ENCODE measurements around the gene GPC6. TPM values are rescaled to one million over a fixed set of nuclear protein-coding genes. Genes with fewer than 3 reads are reported as not detected.

Gene GPC6
- total RNA-seq, 2 donors from 2014 or later, result 1.6 to 4.0 TPM

- Histone ChIP-seq H3K4me1 (no peaks in the 10 kb centered on the region), H3K9me3 (no peaks in the 10 kb centered on the region), H3K4me3 (no peak overlapping the region), H3K27ac (no peak overlapping the region), H3K36me3 (replicated peaks in 1 of 2; ENCODE audit: insufficient read depth in 1 of 2, low read depth in 2 of 2) (no peaks in the 10 kb centered on the region), H3K27me3 (no peaks in the 10 kb centered on the region)
- DNase-seq (no peak), ATAC-seq (no peak)
- WGBS, 2 donors, result 64 to 70% methylated on average over 4 of the region's 4 CpGs
- intact Hi-C loops (cut with DNase I), result no loop called here
- TF ChIP-seq CTCF (IDR thresholded peaks at IDR 0.05) (no peak), POLR2A (IDR thresholded peaks at IDR 0.05) (no peak)
These were observed 829.9 kb downstream of the GPC6 start for GRCh38 chr13:94056362-94056990.

- no peak for ATAC-seq
- Histone ChIP-seq H3K4me1 (no peaks in the 10 kb centered on the region), H3K36me3 (replicated peaks in 1 of 2; ENCODE audit: insufficient read depth in 1 of 2, low read depth in 2 of 2) (no peaks in the 10 kb centered on the region), H3K27ac (no peak overlapping the region), H3K9me3 (no peaks in the 10 kb centered on the region), H3K27me3 (no peaks in the 10 kb centered on the region), H3K4me3 (no peak overlapping the region)
- DNase-seq, result no peak
- WGBS, 2 donors, result 67 to 84% methylated on average over 2 of the region's 2 CpGs
- TF ChIP-seq CTCF (IDR thresholded peaks at IDR 0.05), result no peak
- no peak for TF ChIP-seq POLR2A (IDR thresholded peaks at IDR 0.05)
- intact Hi-C loops (cut with DNase I), result no loop called here
These were observed 831.1 kb downstream of the GPC6 start for GRCh38 chr13:94057618-94058186.

- intact Hi-C loops (cut with DNase I), result no loop called here
- Histone ChIP-seq H3K4me1 (no peaks in the 10 kb centered on the region), H3K27me3 (no peaks in the 10 kb centered on the region), H3K27ac (no peak overlapping the region), H3K9me3 (no peaks in the 10 kb centered on the region), H3K36me3 (replicated peaks in 1 of 2; ENCODE audit: insufficient read depth in 1 of 2, low read depth in 2 of 2) (no peaks in the 10 kb centered on the region), H3K4me3 (no peak overlapping the region)
- DNase-seq, result no peak
- TF ChIP-seq CTCF (IDR thresholded peaks at IDR 0.05) (no peak), POLR2A (IDR thresholded peaks at IDR 0.05) (no peak)
- ATAC-seq, result no peak
- 58 to 63% methylated on average over 2 of the region's 2 CpGs for WGBS, 2 donors
These were observed 832.3 kb downstream of the GPC6 start for GRCh38 chr13:94058821-94059360.

GRCh38 chr13:94061301-94061700 lies 834.7 kb downstream of the GPC6 start:
- Histone ChIP-seq H3K9me3 (no peaks in the 10 kb centered on the region), H3K4me1 (no peaks in the 10 kb centered on the region), H3K27me3 (no peaks in the 10 kb centered on the region), H3K27ac (no peak overlapping the region), H3K36me3 (replicated peaks in 1 of 2; ENCODE audit: insufficient read depth in 1 of 2, low read depth in 2 of 2) (no peaks in the 10 kb centered on the region), H3K4me3 (no peak overlapping the region)
- intact Hi-C loops (cut with DNase I), result no loop called here
- 86 to 91% methylated on average over 1 of the region's 1 CpG for WGBS, 2 donors
- DNase-seq (no peak), ATAC-seq (no peak)
- TF ChIP-seq POLR2A (IDR thresholded peaks at IDR 0.05) (no peak), CTCF (IDR thresholded peaks at IDR 0.05) (no peak)

- Histone ChIP-seq H3K4me1 (no peaks in the 10 kb centered on the region), H3K36me3 (replicated peaks in 1 of 2; ENCODE audit: insufficient read depth in 1 of 2, low read depth in 2 of 2) (no peaks in the 10 kb centered on the region), H3K4me3 (no peak overlapping the region), H3K27me3 (no peaks in the 10 kb centered on the region), H3K9me3 (no peaks in the 10 kb centered on the region), H3K27ac (no peak overlapping the region)
- DNase-seq (no peak), ATAC-seq (no peak)
- intact Hi-C loops (cut with DNase I), result no loop called here
- TF ChIP-seq POLR2A (IDR thresholded peaks at IDR 0.05) (no peak), CTCF (IDR thresholded peaks at IDR 0.05) (no peak)
These were observed 836.5 kb downstream of the GPC6 start for GRCh38 chr13:94063096-94063495.
